Stimulated activated naive CD8-positive, alpha-beta T cell treated with anti-CD3 and anti-CD28 coated beads, Interleukin-15, Interleukin-2, amounts not matched to agents 100 ng/mL and 50 ng/mL, for 24 hours (primary cell): ENCODE measurements around the gene UEVLD.

ENCODE experiments used
- H3K27ac Mint-ChIP-seq: one replicate; pipeline ENCODE4 v1.8.0; 2021; ENCODE audit warnings: mild to moderate bottlenecking, mixed read lengths
- H3K27me3 Mint-ChIP-seq: one replicate; pipeline ENCODE4 v1.8.0; 2021; ENCODE audit warnings: mixed read lengths
- H3K36me3 Mint-ChIP-seq: one replicate; pipeline ENCODE4 v1.8.0; 2021; ENCODE audit warnings: low read depth, mixed read lengths
- H3K4me1 Mint-ChIP-seq: one replicate; pipeline ENCODE4 v1.8.0; 2021; ENCODE audit warnings: low read depth, mixed read lengths
- H3K4me3 Mint-ChIP-seq: one replicate; pipeline ENCODE4 v1.8.0; 2021; ENCODE audit warnings: mild to moderate bottlenecking, mixed read lengths
- H3K9me3 Mint-ChIP-seq: one replicate; pipeline ENCODE4 v1.8.0; 2021; ENCODE audit warnings: mixed read lengths

Gene UEVLD

GRCh38 chr11:18540207-18541009 lies 48.1 kb downstream of the UEVLD start:
- peaks cover 8% of the 10 kb centered on the region for H3K36me3 Mint-ChIP-seq
- peaks cover 4% of the 10 kb centered on the region for H3K4me1 Mint-ChIP-seq
- H3K27me3 Mint-ChIP-seq = no peaks in the 10 kb centered on the region
- no peak overlapping the region for H3K27ac Mint-ChIP-seq
- no peak overlapping the region for H3K4me3 Mint-ChIP-seq
- no peaks in the 10 kb centered on the region for H3K9me3 Mint-ChIP-seq

DNA sequence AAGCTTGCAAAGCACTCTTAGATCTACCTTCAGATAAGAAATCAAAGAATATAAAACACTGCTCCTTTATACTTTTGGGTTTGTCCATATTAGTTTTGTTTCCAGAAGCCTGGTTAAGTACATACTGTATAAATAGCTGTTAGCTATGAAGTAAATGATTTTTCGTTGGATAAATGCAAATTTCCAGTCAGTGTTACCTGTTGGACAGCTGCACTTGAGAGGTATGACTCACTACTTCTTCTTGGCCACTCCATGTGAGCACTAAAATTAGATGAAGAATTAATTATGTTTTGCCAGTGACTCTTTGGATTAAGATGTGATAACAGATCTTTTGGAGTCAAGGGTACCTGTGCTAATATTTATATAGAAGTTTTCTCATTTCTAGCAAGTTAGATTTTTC lies 52.3 kb downstream of the UEVLD start:
- Mint-ChIP-seq H3K4me3 (no peak overlapping the region), H3K27ac (no peak overlapping the region), H3K4me1 (peaks cover 6% of the 10 kb centered on the region), H3K36me3 (no peaks in the 10 kb centered on the region), H3K27me3 (no peaks in the 10 kb centered on the region), H3K9me3 (no peaks in the 10 kb centered on the region)

- Mint-ChIP-seq H3K36me3 (no peaks in the 10 kb centered on the region), H3K27me3 (no peaks in the 10 kb centered on the region), H3K9me3 (no peaks in the 10 kb centered on the region), H3K4me3 (no peak overlapping the region), H3K4me1 (peaks cover 11% of the 10 kb centered on the region), H3K27ac (no peak overlapping the region)
Measured at GRCh38 chr11:18534245-18534644, 54.3 kb downstream of the UEVLD start.

DNA sequence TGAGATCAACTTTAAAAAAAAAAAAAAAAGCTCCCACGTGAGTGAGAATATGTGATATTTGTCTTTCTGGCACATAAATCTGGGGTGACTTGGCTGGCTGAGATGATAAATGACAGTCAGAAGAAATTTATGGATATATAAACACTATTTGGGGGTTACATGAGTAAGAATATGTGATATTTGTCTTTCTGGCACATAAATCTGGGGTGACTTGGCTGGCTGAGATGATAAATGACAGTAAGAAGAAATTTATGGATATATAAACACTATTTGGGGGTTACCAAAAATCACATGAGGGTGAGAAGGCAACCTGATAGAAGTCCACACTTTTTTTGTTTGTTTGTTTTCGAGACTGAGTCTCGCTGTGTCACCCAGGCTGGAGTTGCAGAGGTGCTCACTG lies 55.2 kb downstream of the UEVLD start:
- Mint-ChIP-seq H3K36me3 (peaks cover 5% of the 10 kb centered on the region), H3K9me3 (no peaks in the 10 kb centered on the region), H3K27ac (no peak overlapping the region), H3K4me1 (peaks cover 17% of the 10 kb centered on the region), H3K4me3 (no peak overlapping the region), H3K27me3 (no peaks in the 10 kb centered on the region)

GRCh38 chr11:18527512-18527911 lies 61.0 kb downstream of the UEVLD start:
- peak overlapping the region; percentile 100 for H3K4me3 Mint-ChIP-seq
- peaks cover 29% of the 10 kb centered on the region for H3K36me3 Mint-ChIP-seq
- peak overlapping the region; percentile 100 for H3K27ac Mint-ChIP-seq
- H3K27me3 Mint-ChIP-seq = no peaks in the 10 kb centered on the region
- peaks cover 60% of the 10 kb centered on the region for H3K4me1 Mint-ChIP-seq
- H3K9me3 Mint-ChIP-seq = no peaks in the 10 kb centered on the region

DNA sequence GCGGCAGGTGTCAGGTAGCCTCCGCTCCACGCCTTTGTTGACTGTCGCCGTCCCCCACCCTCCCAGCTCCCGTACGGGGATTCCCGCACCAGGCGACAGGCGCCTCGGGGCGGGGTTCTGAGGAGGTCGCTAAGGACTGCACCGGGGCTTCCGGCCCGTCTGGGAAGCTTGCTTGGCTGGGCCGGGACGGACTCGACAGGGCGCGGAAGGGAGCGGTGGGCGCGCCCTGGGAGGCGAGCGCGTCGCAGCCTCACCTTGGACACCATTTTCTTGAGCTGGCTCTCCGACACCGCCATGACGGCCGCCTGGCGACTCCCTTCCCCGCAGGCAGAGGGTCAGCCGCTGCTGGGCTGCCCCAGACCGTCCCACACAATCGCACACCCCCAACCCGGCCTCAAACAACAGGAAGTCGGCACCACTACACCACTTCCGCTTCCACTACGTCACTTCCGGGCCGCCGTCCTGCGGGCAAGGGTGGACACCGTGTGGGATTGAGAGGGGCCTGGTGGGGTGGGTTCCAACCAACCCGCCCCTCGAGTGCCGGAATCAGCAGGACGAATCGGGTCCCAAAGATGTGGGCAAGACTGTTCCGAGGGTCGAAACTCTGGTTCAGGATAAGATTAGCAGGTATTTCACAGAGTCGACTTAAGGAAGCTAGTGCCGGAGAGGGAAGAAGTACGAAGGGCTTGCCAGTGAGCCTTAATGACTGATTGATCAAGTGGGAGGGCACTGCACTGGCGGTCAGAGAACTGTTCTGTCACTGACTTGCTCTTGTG lies 61.8 kb downstream of the UEVLD start, which contains the start of gene TSG101:
TSS of gene TSG101 (minus strand) at position 422 of the 776 bp plus-strand sequence. CDS start at position 296, 126 bp downstream.
- H3K4me1 Mint-ChIP-seq = peaks cover 68% of the 10 kb centered on the region
- peak within 1 kb of the TSS; percentile 100 for H3K27ac Mint-ChIP-seq
- no peaks in the 10 kb centered on the region for H3K27me3 Mint-ChIP-seq
- peaks cover 37% of the 10 kb centered on the region for H3K36me3 Mint-ChIP-seq
- H3K9me3 Mint-ChIP-seq = no peaks in the 10 kb centered on the region
- H3K4me3 Mint-ChIP-seq = peak within 1 kb of the TSS; percentile 100

DNA sequence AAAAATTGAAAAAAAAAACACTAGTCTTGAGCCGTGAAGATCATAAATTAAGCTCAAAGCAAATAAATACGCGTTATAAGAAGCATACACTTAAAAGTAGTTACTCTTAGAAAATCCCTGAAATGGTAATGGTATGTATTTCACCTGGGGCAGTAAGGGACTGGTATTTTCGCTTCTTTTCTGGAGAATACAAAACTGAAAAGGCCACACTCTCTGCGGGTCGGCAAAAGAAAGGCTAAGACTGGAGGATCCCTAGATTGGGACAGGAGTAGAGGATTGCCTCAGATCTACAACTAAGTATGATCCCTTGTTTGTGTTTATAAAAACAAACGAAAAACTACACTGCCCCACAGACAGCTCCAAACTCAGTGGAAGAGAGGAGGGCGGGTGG lies 62.4 kb downstream of the UEVLD start:
- Mint-ChIP-seq H3K4me3 (peak overlapping the region; percentile 100), H3K9me3 (no peaks in the 10 kb centered on the region), H3K36me3 (peaks cover 38% of the 10 kb centered on the region), H3K27me3 (no peaks in the 10 kb centered on the region), H3K4me1 (peaks cover 65% of the 10 kb centered on the region), H3K27ac (peak overlapping the region; percentile 100)

DNA sequence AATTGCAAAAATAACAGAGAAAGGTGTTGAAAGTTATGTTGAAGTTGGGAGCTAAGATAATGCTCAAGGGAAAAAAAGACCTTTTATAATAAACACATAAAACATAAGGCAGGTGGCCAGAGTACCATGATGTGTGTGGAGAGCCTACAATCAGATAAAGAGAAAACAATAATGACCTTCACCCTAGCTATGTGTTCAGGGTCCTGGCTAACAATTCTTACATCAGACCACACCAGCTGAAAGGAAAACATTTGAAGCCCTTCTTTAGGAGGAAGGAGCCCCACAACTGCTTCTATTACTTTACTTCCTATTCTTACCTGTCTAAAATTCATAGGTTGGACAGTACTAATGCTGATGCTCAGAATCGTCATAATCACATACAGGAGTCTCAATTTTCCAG lies 64.3 kb downstream of the UEVLD start:
- no peaks in the 10 kb centered on the region for H3K27me3 Mint-ChIP-seq
- no peak overlapping the region for H3K4me3 Mint-ChIP-seq
- H3K4me1 Mint-ChIP-seq = peaks cover 63% of the 10 kb centered on the region
- peaks cover 38% of the 10 kb centered on the region for H3K36me3 Mint-ChIP-seq
- H3K27ac Mint-ChIP-seq = peak overlapping the region; percentile 41
- H3K9me3 Mint-ChIP-seq = no peaks in the 10 kb centered on the region

DNA sequence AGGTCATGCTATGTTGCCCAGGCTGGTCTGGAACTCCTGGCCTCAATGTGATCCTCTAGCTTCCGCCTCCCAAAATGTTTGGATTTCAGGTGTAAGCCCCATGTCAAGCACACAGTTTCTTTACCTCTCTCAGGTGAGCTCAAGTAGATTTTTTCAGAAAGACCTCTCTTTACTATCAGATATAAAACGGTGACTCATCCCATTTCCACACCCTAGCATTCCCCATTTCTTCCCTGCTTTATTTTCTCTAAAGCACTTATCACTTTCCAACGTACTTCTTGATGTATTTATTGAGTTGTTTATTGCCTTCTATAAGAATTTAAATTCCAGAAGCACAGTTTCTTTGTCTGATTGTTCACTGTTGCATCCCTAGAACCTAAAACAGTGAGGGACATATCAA lies 65.5 kb downstream of the UEVLD start:
- no peaks in the 10 kb centered on the region for H3K27me3 Mint-ChIP-seq
- H3K36me3 Mint-ChIP-seq = peaks cover 38% of the 10 kb centered on the region
- H3K9me3 Mint-ChIP-seq = no peaks in the 10 kb centered on the region
- peaks cover 56% of the 10 kb centered on the region for H3K4me1 Mint-ChIP-seq
- no peak overlapping the region for H3K27ac Mint-ChIP-seq
- H3K4me3 Mint-ChIP-seq = no peak overlapping the region

GRCh38 chr11:18522388-18522787 lies 66.1 kb downstream of the UEVLD start:
- Mint-ChIP-seq H3K4me1 (peaks cover 49% of the 10 kb centered on the region), H3K36me3 (peaks cover 38% of the 10 kb centered on the region), H3K9me3 (no peaks in the 10 kb centered on the region), H3K27ac (no peak overlapping the region), H3K27me3 (no peaks in the 10 kb centered on the region), H3K4me3 (no peak overlapping the region)

DNA sequence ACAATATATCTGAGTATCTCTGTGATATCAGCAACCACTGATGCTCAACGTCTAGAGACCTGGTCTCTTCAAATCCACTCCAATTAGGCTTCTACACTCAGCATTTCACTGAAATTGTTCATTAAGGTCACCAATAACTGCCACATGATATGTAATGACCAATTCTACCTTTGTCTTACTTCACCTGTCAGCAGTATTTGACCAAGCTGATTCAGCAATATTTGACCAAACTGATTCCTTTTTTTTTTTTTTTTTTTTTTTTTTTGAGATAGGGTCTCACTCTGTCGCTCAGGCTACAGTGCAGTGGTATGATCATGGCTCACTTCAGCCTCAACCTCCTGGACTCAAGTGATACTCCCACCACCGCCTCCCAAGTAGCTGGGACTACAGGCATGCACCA lies 67.4 kb downstream of the UEVLD start:
- Mint-ChIP-seq H3K36me3 (peaks cover 32% of the 10 kb centered on the region), H3K27me3 (no peaks in the 10 kb centered on the region), H3K9me3 (no peaks in the 10 kb centered on the region), H3K27ac (no peak overlapping the region), H3K4me1 (peaks cover 39% of the 10 kb centered on the region), H3K4me3 (no peak overlapping the region)

DNA sequence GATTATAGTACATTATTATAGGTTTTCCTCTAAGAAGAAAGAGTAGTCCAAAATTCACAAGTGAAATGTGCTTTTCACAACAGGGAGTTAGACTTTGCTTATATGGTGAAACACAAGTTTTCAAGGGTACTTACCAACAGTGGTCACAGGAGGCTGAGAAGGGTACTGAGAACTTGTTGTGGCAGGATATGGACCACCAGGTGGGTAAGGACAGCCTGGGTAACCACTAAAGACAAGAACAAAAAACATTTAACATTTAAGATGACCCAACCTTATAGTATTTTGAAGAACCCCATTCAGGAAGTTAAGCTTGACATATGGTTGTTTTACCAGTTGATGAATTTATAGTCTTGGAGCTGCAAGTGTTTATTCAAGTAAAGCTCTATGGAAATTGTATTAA lies 86.2 kb downstream of the UEVLD start:
- no peaks in the 10 kb centered on the region for H3K9me3 Mint-ChIP-seq
- H3K27ac Mint-ChIP-seq = no peak overlapping the region
- H3K36me3 Mint-ChIP-seq = peaks cover 74% of the 10 kb centered on the region
- H3K4me3 Mint-ChIP-seq = no peak overlapping the region
- H3K27me3 Mint-ChIP-seq = no peaks in the 10 kb centered on the region
- H3K4me1 Mint-ChIP-seq = peaks cover 3% of the 10 kb centered on the region

GRCh38 chr11:18501629-18502028 lies 86.9 kb downstream of the UEVLD start:
- no peaks in the 10 kb centered on the region for H3K9me3 Mint-ChIP-seq
- H3K27ac Mint-ChIP-seq = no peak overlapping the region
- H3K4me1 Mint-ChIP-seq = peaks cover 3% of the 10 kb centered on the region
- no peak overlapping the region for H3K4me3 Mint-ChIP-seq
- peaks cover 72% of the 10 kb centered on the region for H3K36me3 Mint-ChIP-seq
- no peaks in the 10 kb centered on the region for H3K27me3 Mint-ChIP-seq

GRCh38 chr11:18498039-18498438 lies 90.5 kb downstream of the UEVLD start:
- H3K9me3 Mint-ChIP-seq = no peaks in the 10 kb centered on the region
- peaks cover 8% of the 10 kb centered on the region for H3K4me1 Mint-ChIP-seq
- H3K27ac Mint-ChIP-seq = no peak overlapping the region
- no peak overlapping the region for H3K4me3 Mint-ChIP-seq
- H3K27me3 Mint-ChIP-seq = no peaks in the 10 kb centered on the region
- H3K36me3 Mint-ChIP-seq = peaks cover 60% of the 10 kb centered on the region

GRCh38 chr11:18495703-18496102 lies 92.8 kb downstream of the UEVLD start:
- Mint-ChIP-seq H3K27me3 (no peaks in the 10 kb centered on the region), H3K27ac (no peak overlapping the region), H3K36me3 (peaks cover 42% of the 10 kb centered on the region), H3K9me3 (no peaks in the 10 kb centered on the region), H3K4me3 (no peak overlapping the region), H3K4me1 (peaks cover 5% of the 10 kb centered on the region)
